ENCODE results near the gene MRPS10.

The MRPS10 gene

GRCh38 chr6:42217519-42218367 lies at the start of gene MRPS10:
Gene MRPS10 (minus strand): TSS chr6:42217861. CDS start chr6:42217849, 12 bp downstream.
- peak; percentile 96 for DNase-seq (ENCODE audit: low spot score)

- DNase-seq (ENCODE audit: low spot score) = no peak
Measured at GRCh38 chr6:42266538-42266937, 48.9 kb upstream of the MRPS10 start.

- no peak for DNase-seq (ENCODE audit: low spot score)
Measured at GRCh38 chr6:42264852-42265390, 47.3 kb upstream of the MRPS10 start.

GRCh38 chr6:42264162-42264851 lies 46.6 kb upstream of the MRPS10 start:
- DNase-seq (ENCODE audit: low spot score) = no peak

- no peak for DNase-seq (ENCODE audit: low spot score)
Measured at GRCh38 chr6:42263165-42263728, 45.6 kb upstream of the MRPS10 start.

GRCh38 chr6:42260972-42261371 lies 43.3 kb upstream of the MRPS10 start:
- DNase-seq (ENCODE audit: low spot score) = peak; percentile 30

- DNase-seq (ENCODE audit: low spot score) = peak; percentile 15
Measured at GRCh38 chr6:42260396-42260888, 42.8 kb upstream of the MRPS10 start.

- DNase-seq (ENCODE audit: low spot score) = peak; percentile 12
Measured at GRCh38 chr6:42259841-42260395, 42.3 kb upstream of the MRPS10 start.

GRCh38 chr6:42259286-42259685 lies 41.6 kb upstream of the MRPS10 start:
- DNase-seq (ENCODE audit: low spot score) = no peak

GRCh38 chr6:42257614-42258013 lies 40.0 kb upstream of the MRPS10 start:
- no peak for DNase-seq (ENCODE audit: low spot score)

GRCh38 chr6:42257063-42257462 lies 39.4 kb upstream of the MRPS10 start:
- no peak for DNase-seq (ENCODE audit: low spot score)

GRCh38 chr6:42255050-42255449 lies 37.4 kb upstream of the MRPS10 start:
- DNase-seq (ENCODE audit: low spot score) = peak; percentile 23

GRCh38 chr6:42254505-42254904 lies 36.8 kb upstream of the MRPS10 start:
- no peak for DNase-seq (ENCODE audit: low spot score)

GRCh38 chr6:42251911-42252637 lies 34.4 kb upstream of the MRPS10 start:
- peak; percentile 61 for DNase-seq (ENCODE audit: low spot score)

GRCh38 chr6:42251500-42251899 lies 33.8 kb upstream of the MRPS10 start:
- DNase-seq (ENCODE audit: low spot score) = peak; percentile 67

GRCh38 chr6:42250274-42250931 lies 32.7 kb upstream of the MRPS10 start:
- DNase-seq (ENCODE audit: low spot score) = no peak

GRCh38 chr6:42249279-42249678 lies 31.6 kb upstream of the MRPS10 start:
- DNase-seq (ENCODE audit: low spot score) = peak; percentile 41

- DNase-seq (ENCODE audit: low spot score) = no peak
Measured at GRCh38 chr6:42243046-42243445, 25.4 kb upstream of the MRPS10 start.

GRCh38 chr6:42241915-42242314 lies 24.3 kb upstream of the MRPS10 start:
- DNase-seq (ENCODE audit: low spot score) = no peak

GRCh38 chr6:42239736-42240375 lies 22.2 kb upstream of the MRPS10 start:
- peak; percentile 71 for DNase-seq (ENCODE audit: low spot score)

All from AG08395 (cell line).